CD4-positive, CD25-positive, alpha-beta regulatory T cell (primary cell): Measurements from ENCODE around the gene PTPN5. TPM values are rescaled to one million over a fixed set of nuclear protein-coding genes. Genes with fewer than 3 reads are reported as not detected.

Experiments
- ATAC-seq, 2 donors: fragments of 150-1000 bp; cut with Tn5 transposase; one replicate each; pipeline ENCODE4 v1.10.0; 2021; ENCODE audit warnings: low read depth in 2 of 2, moderate number of reproducible peaks in 2 of 2, moderate library complexity in 1 of 2
- DNase-seq, 3 donors: peaks; one replicate each; pipeline versions ENCODE4 v3.0.0 to v3.0.0-alpha.2; 2012 to 2022; ENCODE audit warnings: mixed read lengths in 1 of 3
- H3K27ac ChIP-seq: one replicate; pipeline ENCODE4 v1.7.0; 2013; ENCODE audit warnings: mild to moderate bottlenecking, low read length; ENCODE audit not compliant: insufficient read depth, poor library complexity, severe bottlenecking
- H3K27me3 ChIP-seq: one replicate; pipeline ENCODE4 v1.7.0; 2013; ENCODE audit warnings: low read length; ENCODE audit not compliant: control insufficient read depth, insufficient read depth
- H3K36me3 ChIP-seq: one replicate; pipeline ENCODE4 v1.7.0; 2013; ENCODE audit warnings: mild to moderate bottlenecking, low read length, moderate library complexity; ENCODE audit not compliant: control insufficient read depth, insufficient read depth
- H3K4me1 ChIP-seq: 2 replicates; pipeline ENCODE4 v1.7.0; 2013; ENCODE audit warnings: mild to moderate bottlenecking, low read length; ENCODE audit not compliant: insufficient read depth, control insufficient read depth, poor library complexity, severe bottlenecking
- H3K4me3 ChIP-seq: one replicate; pipeline ENCODE4 v1.7.0; 2013; ENCODE audit warnings: low read depth, mild to moderate bottlenecking, low read length, moderate library complexity
- H3K9me3 ChIP-seq, 2 experiments: 1 replicate in 1 of 2; 2 replicates in 1 of 2; pipeline ENCODE4 v1.7.0; 2013; ENCODE audit warnings: low read length in 2 of 2, mild to moderate bottlenecking in 1 of 2, moderate library complexity in 1 of 2; ENCODE audit not compliant: control insufficient read depth in 2 of 2
- H3K27ac Mint-ChIP-seq, 3 donors: one replicate each; pipeline ENCODE4 v1.8.0; 2020 to 2022; ENCODE audit warnings: mild to moderate bottlenecking in 3 of 3, mixed read lengths in 3 of 3, moderate library complexity in 2 of 3
- H3K27me3 Mint-ChIP-seq: one replicate; pipeline ENCODE4 v1.8.0; 2022; ENCODE audit warnings: mild to moderate bottlenecking, mixed read lengths
- H3K36me3 Mint-ChIP-seq: one replicate; pipeline ENCODE4 v1.8.0; 2020; ENCODE audit warnings: mixed read lengths
- H3K4me1 Mint-ChIP-seq, 4 donors: one replicate each; pipeline ENCODE4 v1.8.0; 2020 to 2022; ENCODE audit warnings: mixed read lengths in 4 of 4, mild to moderate bottlenecking in 1 of 4
- H3K4me3 Mint-ChIP-seq, 4 donors: one replicate each; pipeline ENCODE4 v1.8.0; 2020 to 2022; ENCODE audit warnings: mild to moderate bottlenecking in 4 of 4, mixed read lengths in 4 of 4, moderate library complexity in 3 of 4
- H3K9me3 Mint-ChIP-seq, 7 donors: one replicate each; pipeline ENCODE4 v1.8.0; 2020 to 2022; ENCODE audit warnings: mixed read lengths in 7 of 7, mild to moderate bottlenecking in 3 of 7, moderate library complexity in 2 of 7
- polyA plus RNA-seq, 4 donors: library from polyadenylated mRNA; unstranded; fragments of 300-500 nt; fragmentation: Illumina TruSeq; gene quantifications; one replicate each; pipeline ENCODE4 v1.2.3, GENCODE V29; 2021
- total RNA-seq: library from RNA; stranded (reverse); gene quantifications from one replicate; pipeline ENCODE4 v1.2.3, GENCODE V29; 2022

Gene PTPN5
- total and polyA plus RNA-seq, 5 donors from 2014 or later: not detected

DNA sequence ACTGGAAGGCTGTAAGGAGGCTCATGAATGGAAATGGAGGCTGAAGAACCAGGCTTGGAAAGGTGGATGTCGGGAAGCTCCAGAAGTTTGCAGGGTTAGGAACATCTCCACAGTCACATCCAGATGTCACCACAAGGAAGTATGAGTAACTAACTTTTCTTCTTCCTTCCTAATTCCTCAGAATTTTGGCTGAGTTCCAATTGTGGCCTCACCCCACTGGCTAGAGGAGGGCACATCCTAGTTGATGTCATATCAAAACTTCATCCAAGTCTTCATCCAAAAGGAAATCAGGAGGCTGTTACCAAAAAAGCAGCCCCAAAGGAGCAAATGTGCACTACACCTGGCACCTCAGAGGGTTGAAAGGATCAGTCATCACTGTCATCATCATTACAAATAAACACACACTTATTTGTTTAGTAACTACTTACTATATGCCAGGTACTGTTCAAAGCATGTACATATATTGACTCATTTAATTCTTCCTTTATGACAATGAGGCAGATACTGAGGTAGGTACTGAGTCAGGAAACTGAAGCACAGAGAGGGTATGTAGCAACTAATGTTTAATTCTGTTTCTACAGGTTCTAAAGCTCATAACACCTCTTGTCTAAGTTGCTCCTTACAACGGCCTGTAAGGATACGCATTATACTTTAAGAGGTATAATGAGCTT, 7.3 kb upstream of the PTPN5 start:
- peaks cover 34% of the 10 kb centered on the region for H3K27me3 Mint-ChIP-seq

DNA sequence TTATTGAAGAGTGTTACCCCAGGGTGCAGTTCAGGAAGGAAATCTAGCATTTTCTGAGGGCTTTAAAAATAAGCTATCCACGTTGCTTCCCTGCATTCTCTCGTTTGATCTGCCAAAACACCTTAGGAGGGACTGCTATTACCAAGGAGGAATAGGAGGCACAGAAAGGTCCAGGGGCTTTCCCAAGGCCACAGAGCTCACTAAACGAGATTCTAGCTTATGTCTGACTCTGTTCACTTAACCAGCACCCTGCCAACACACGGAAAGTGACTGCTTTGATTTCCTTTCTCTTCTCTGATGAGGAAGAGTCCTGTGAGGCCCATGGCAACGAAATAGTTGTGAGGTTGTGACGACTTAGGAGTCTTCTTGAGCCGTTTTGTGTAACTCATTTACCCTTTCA, 3.4 kb upstream of the PTPN5 start:
- no peak overlapping the region for H3K4me3 Mint-ChIP-seq
- H3K27me3 ChIP-seq: peaks cover 13% of the 10 kb centered on the region
- no peak overlapping the region for H3K4me3 ChIP-seq
- H3K9me3 Mint-ChIP-seq: peaks cover 0 to 6% (median 0%) of the 10 kb centered on the region in 7 donors
- H3K27ac ChIP-seq: no peak overlapping the region
- H3K27ac Mint-ChIP-seq: no peak overlapping the region
- ATAC-seq (no peak), DNase-seq (no peak)
- H3K4me1 Mint-ChIP-seq: peaks cover 0 to 4% (median 1%) of the 10 kb centered on the region in 4 donors
- H3K4me1 ChIP-seq: no peaks in the 10 kb centered on the region
- H3K36me3 Mint-ChIP-seq: no peaks in the 10 kb centered on the region
- H3K9me3 ChIP-seq: no peaks in the 10 kb centered on the region
- H3K36me3 ChIP-seq: no peaks in the 10 kb centered on the region
- peaks cover 54% of the 10 kb centered on the region for H3K27me3 Mint-ChIP-seq

More for the DNA sequence above, 7.3 kb upstream of the PTPN5 start:
- Mint-ChIP-seq H3K27ac (no peak overlapping the region), H3K4me3 (no peak overlapping the region), H3K4me1 (peaks cover 0 to 5% (median 2%) of the 10 kb centered on the region in 4 donors), H3K9me3 (no peaks in the 10 kb centered on the region), H3K36me3 (no peaks in the 10 kb centered on the region)
- DNase-seq: no peak
- no peak overlapping the region for H3K4me3 ChIP-seq
- no peak for ATAC-seq
- no peaks in the 10 kb centered on the region for H3K36me3 ChIP-seq
- peaks cover 10% of the 10 kb centered on the region for H3K27me3 ChIP-seq
- no peaks in the 10 kb centered on the region for H3K4me1 ChIP-seq
- H3K27ac ChIP-seq: no peak overlapping the region
- H3K9me3 ChIP-seq: no peaks in the 10 kb centered on the region

DNA sequence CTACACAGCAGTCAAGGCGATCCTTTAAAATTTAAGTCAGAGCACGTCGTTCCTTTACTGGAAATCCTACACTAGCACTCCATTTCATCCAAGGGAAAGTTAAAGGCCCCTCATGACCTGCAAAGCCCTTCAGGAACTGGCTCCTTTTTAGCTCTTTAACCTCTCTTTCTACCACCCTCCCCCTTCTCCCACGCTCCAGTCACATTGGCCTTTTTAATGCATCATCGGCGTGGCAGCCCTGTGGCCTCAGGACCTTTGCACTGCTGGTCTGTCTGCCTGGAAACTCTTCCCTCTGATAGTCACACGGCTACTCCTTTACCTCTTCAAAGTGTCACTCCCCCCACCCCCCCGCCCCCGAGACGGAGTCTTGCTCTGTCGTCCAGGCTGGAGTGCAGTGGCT, 1.2 kb upstream of the PTPN5 start:
- H3K27ac Mint-ChIP-seq: no peak overlapping the region
- DNase-seq: no peak
- H3K9me3 ChIP-seq: no peaks in the 10 kb centered on the region
- no peaks in the 10 kb centered on the region for H3K36me3 ChIP-seq
- no peaks in the 10 kb centered on the region for H3K36me3 Mint-ChIP-seq
- H3K27me3 Mint-ChIP-seq: peaks cover 63% of the 10 kb centered on the region
- peaks cover 0 to 6% (median 0%) of the 10 kb centered on the region in 7 donors for H3K9me3 Mint-ChIP-seq
- H3K4me1 ChIP-seq: no peaks in the 10 kb centered on the region
- H3K4me3 Mint-ChIP-seq: no peak overlapping the region
- H3K4me3 ChIP-seq: no peak overlapping the region
- peaks cover 13% of the 10 kb centered on the region for H3K27me3 ChIP-seq
- peaks cover 0 to 4% (median 1%) of the 10 kb centered on the region in 4 donors for H3K4me1 Mint-ChIP-seq
- ATAC-seq: no peak
- H3K27ac ChIP-seq: no peak overlapping the region

DNA sequence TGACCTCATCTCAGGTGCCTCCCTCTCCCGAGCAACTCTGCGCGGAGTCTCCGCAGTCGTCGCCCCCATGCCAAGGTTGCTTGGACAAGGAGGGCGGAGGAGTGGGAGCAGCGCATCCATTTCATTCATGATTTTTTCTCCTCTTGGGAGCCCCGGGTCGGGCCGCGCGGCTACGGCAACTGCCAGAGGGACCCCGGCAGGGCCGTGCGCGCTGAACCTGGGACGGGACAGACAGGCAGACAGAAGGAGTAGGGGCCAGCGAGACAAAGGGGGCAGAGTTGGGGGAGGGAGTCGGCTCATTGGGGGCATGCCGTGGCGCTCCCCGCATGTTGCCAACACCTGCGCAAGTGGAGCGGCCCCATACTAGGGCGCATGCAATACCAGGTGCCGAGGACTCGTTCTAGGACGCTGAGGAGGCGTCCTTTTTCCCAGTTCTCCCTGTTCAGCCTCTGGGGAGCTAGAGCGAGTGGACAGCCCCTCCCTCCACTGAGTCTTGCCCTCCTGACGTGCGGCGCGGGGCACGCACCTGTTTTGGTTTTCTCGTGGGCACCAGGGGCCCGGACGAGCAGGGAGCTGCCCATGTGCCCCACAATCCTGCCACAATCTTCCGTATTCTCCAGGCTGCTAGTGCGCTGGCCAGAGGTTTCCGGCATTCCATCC, 501 bp upstream of the PTPN5 start:
- no peaks in the 10 kb centered on the region for H3K36me3 ChIP-seq
- Mint-ChIP-seq H3K27me3 (peaks cover 68% of the 10 kb centered on the region), H3K27ac (no peak overlapping the region), H3K9me3 (peaks cover 0 to 6% (median 0%) of the 10 kb centered on the region in 7 donors), H3K4me3 (no peak overlapping the region), H3K4me1 (peaks cover 0 to 4% (median 1%) of the 10 kb centered on the region in 4 donors), H3K36me3 (no peaks in the 10 kb centered on the region)
- no peak for ATAC-seq
- H3K27me3 ChIP-seq: peaks cover 13% of the 10 kb centered on the region
- no peak for DNase-seq
- no peaks in the 10 kb centered on the region for H3K9me3 ChIP-seq
- H3K4me3 ChIP-seq: no peak overlapping the region
- no peaks in the 10 kb centered on the region for H3K4me1 ChIP-seq
- H3K27ac ChIP-seq: no peak overlapping the region

DNA sequence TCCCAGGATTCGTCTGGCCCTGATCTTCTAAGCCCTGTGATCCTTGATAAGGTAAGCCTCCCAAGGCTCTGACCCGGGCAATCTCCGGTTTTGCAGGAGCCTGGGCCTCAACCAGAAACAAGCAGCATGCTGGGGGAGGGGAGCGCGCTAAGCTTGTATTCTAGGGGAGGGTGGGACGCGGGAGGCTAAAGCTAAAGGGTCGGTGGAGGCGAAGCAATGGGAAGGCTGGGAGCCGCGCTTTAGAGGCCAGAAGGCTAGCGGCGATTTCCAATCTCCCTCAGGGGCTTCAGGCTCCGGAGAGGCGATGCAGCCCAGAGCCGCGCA, 753 bp downstream of the PTPN5 start:
- Mint-ChIP-seq H3K9me3 (peaks cover 0 to 6% (median 0%) of the 10 kb centered on the region in 7 donors), H3K36me3 (no peaks in the 10 kb centered on the region), H3K4me3 (no peak overlapping the region), H3K27me3 (peaks cover 70% of the 10 kb centered on the region), H3K4me1 (peaks cover 0 to 4% (median 1%) of the 10 kb centered on the region in 4 donors), H3K27ac (no peak overlapping the region)
- Histone ChIP-seq H3K9me3 (no peaks in the 10 kb centered on the region), H3K27ac (no peak overlapping the region), H3K27me3 (peaks cover 12% of the 10 kb centered on the region), H3K4me1 (no peaks in the 10 kb centered on the region), H3K36me3 (no peaks in the 10 kb centered on the region), H3K4me3 (no peak overlapping the region)
- ATAC-seq: no peak
- no peak for DNase-seq

DNA sequence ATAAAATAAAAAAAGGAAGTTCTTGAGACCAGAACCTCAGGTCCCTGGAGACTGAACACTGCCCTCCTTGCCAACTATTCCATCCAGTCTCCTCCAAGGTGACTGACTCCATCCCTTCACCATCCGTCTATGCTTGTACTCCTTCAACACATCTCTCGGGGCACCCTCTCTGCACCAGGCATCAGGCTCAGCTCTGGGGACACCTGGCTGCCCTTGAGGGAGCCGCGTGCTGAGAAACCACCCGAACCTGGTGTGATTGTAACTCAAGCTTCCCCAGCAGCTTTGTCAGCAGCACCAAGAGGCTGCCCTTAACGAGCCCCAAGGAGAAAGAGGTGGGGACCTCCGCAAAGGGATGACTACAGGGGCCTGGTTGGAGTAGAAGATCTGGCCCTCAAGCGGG, 1.7 kb downstream of the PTPN5 start:
- Mint-ChIP-seq H3K4me3 (no peak overlapping the region), H3K9me3 (peaks cover 0 to 6% (median 0%) of the 10 kb centered on the region in 7 donors), H3K27me3 (peaks cover 65% of the 10 kb centered on the region), H3K36me3 (no peaks in the 10 kb centered on the region), H3K27ac (no peak overlapping the region), H3K4me1 (peaks cover 0 to 4% (median 1%) of the 10 kb centered on the region in 4 donors)
- Histone ChIP-seq H3K4me3 (no peak overlapping the region), H3K27ac (no peak overlapping the region), H3K36me3 (no peaks in the 10 kb centered on the region), H3K27me3 (peaks cover 7% of the 10 kb centered on the region), H3K4me1 (no peaks in the 10 kb centered on the region), H3K9me3 (no peaks in the 10 kb centered on the region)
- no peak for DNase-seq
- ATAC-seq: no peak

DNA sequence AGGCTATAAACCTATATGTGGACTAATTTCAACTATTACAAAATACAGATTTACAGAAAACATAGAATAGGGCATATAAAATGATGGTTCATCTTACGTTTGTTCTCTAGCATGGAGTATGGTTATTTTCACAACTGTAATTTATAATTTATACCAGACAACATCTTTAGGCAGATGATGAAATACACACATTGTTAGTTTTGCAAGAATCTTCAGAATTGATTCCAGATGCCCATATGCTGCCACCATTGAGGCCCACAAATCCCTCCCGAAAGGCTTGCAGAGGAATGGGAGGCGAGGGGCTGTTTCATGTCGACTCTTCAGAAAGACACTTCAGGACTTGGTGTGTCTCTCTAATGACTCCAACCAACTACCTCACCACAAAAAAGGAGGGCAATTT, 6.2 kb downstream of the PTPN5 start:
- Histone ChIP-seq H3K9me3 (no peaks in the 10 kb centered on the region), H3K27ac (no peak overlapping the region), H3K4me3 (no peak overlapping the region), H3K36me3 (no peaks in the 10 kb centered on the region), H3K4me1 (no peaks in the 10 kb centered on the region), H3K27me3 (no peaks in the 10 kb centered on the region)
- Mint-ChIP-seq H3K27ac (no peak overlapping the region), H3K4me1 (peaks cover 0 to 4% (median 0%) of the 10 kb centered on the region in 4 donors), H3K4me3 (no peak overlapping the region), H3K27me3 (peaks cover 30% of the 10 kb centered on the region), H3K36me3 (no peaks in the 10 kb centered on the region), H3K9me3 (no peaks in the 10 kb centered on the region)
- DNase-seq: no peak
- ATAC-seq: no peak

DNA sequence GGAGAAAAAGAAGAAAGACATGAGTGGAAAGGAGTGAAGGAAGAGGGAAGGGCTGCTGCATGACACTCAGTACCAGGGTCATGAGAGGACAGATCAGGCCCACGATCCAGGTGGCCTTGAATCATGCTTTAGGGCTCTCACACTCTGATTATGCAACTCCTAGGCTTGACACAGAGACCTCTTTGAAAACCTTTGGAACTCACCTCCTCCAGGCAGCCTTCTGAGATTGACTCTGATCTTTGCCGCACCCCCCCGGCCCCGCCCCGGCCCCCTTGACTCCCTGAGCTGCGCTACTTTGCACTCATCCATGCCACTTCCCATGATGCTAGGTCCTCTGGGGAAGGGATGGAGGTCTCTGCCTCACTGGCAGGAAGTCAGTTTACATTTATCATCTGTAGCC, 10.7 kb downstream of the PTPN5 start:
- ATAC-seq: no peak
- peaks cover 0 to 7% (median 0%) of the 10 kb centered on the region in 7 donors for H3K9me3 Mint-ChIP-seq
- no peak overlapping the region for H3K27ac Mint-ChIP-seq
- H3K27me3 Mint-ChIP-seq: no peaks in the 10 kb centered on the region
- peaks cover 0 to 18% (median 13%) of the 10 kb centered on the region in 4 donors for H3K4me1 Mint-ChIP-seq
- Histone ChIP-seq H3K36me3 (no peaks in the 10 kb centered on the region), H3K9me3 (no peaks in the 10 kb centered on the region), H3K4me3 (no peak overlapping the region), H3K27ac (no peak overlapping the region), H3K27me3 (no peaks in the 10 kb centered on the region), H3K4me1 (no peaks in the 10 kb centered on the region)
- no peaks in the 10 kb centered on the region for H3K36me3 Mint-ChIP-seq
- H3K4me3 Mint-ChIP-seq: no peak overlapping the region
- DNase-seq: no peak
